Stimulated activated naive CD8-positive, alpha-beta T cell treated with anti-CD3 and anti-CD28 coated beads, Interleukin-15, amount 100 ng/mL, for 72 hours (primary cell): ENCODE measurements around the gene LTBP2.
A peak's percentile ranks its signal among the peaks of the same experiment; 100 is the strongest.

Source experiments
- ATAC-seq: fragments of 150-1000 bp; cut with Tn5 transposase; 2 replicates; pipeline ENCODE4 v1.10.0; 2021; ENCODE audit warnings: mild to moderate bottlenecking, moderate library complexity
- DNase-seq, 2 donors: peaks; one replicate each; pipeline ENCODE4 v3.0.0; 2021 to 2022
- H3K27ac Mint-ChIP-seq, 2 donors: one replicate each; pipeline ENCODE4 v1.8.0; 2022; ENCODE audit warnings: mild to moderate bottlenecking in 2 of 2, mixed read lengths in 2 of 2, moderate library complexity in 2 of 2
- H3K27me3 Mint-ChIP-seq: one replicate; pipeline ENCODE4 v1.8.0; 2022; ENCODE audit warnings: mixed read lengths
- H3K4me1 Mint-ChIP-seq: one replicate; pipeline ENCODE4 v1.8.0; 2022; ENCODE audit warnings: mild to moderate bottlenecking, mixed read lengths
- H3K4me3 Mint-ChIP-seq, 2 donors: one replicate each; pipeline ENCODE4 v1.8.0; 2022; ENCODE audit warnings: mild to moderate bottlenecking in 2 of 2, mixed read lengths in 2 of 2, moderate library complexity in 1 of 2
- H3K9me3 Mint-ChIP-seq, 2 donors: one replicate each; pipeline ENCODE4 v1.8.0; 2022; ENCODE audit warnings: mixed read lengths in 2 of 2

Gene LTBP2

GRCh38 chr14:74511966-74512830, 99.8 kb downstream of the LTBP2 start:
- no peaks in the 10 kb centered on the region for H3K9me3 Mint-ChIP-seq
- H3K4me1 Mint-ChIP-seq, result peaks cover 8% of the 10 kb centered on the region
- ATAC-seq (no peak), DNase-seq (no peak)
- H3K27ac Mint-ChIP-seq, result no peak overlapping the region
- H3K27me3 Mint-ChIP-seq, result peaks cover 72% of the 10 kb centered on the region
- H3K4me3 Mint-ChIP-seq, result no peak overlapping the region

GRCh38 chr14:74510959-74511409, 101.1 kb downstream of the LTBP2 start:
- DNase-seq (no peak), ATAC-seq (no peak)
- H3K4me3 Mint-ChIP-seq, result no peak overlapping the region
- H3K27me3 Mint-ChIP-seq, result peaks cover 63% of the 10 kb centered on the region
- H3K4me1 Mint-ChIP-seq, result peaks cover 15% of the 10 kb centered on the region
- H3K9me3 Mint-ChIP-seq, result no peaks in the 10 kb centered on the region
- H3K27ac Mint-ChIP-seq, result peak overlapping the region in 1 of 2 donors; percentile 54

GRCh38 chr14:74510223-74510931, 101.7 kb downstream of the LTBP2 start:
- ATAC-seq, result no peak
- Mint-ChIP-seq H3K9me3 (no peaks in the 10 kb centered on the region), H3K4me3 (no peak overlapping the region), H3K4me1 (peaks cover 17% of the 10 kb centered on the region), H3K27ac (no peak overlapping the region), H3K27me3 (peaks cover 57% of the 10 kb centered on the region)
- no peak for DNase-seq

GRCh38 chr14:74509587-74510222, 102.3 kb downstream of the LTBP2 start:
- ATAC-seq (no peak), DNase-seq (no peak)
- Mint-ChIP-seq H3K27ac (no peak overlapping the region), H3K4me1 (peaks cover 15% of the 10 kb centered on the region), H3K9me3 (no peaks in the 10 kb centered on the region), H3K4me3 (no peak overlapping the region), H3K27me3 (peaks cover 52% of the 10 kb centered on the region)

- Mint-ChIP-seq H3K4me1 (peaks cover 9% of the 10 kb centered on the region), H3K9me3 (no peaks in the 10 kb centered on the region), H3K27ac (no peak overlapping the region), H3K27me3 (peaks cover 44% of the 10 kb centered on the region), H3K4me3 (no peak overlapping the region)
- DNase-seq (no peak), ATAC-seq (no peak)
These were observed 103.1 kb downstream of the LTBP2 start for GRCh38 chr14:74508844-74509428.

- no peak overlapping the region for H3K4me3 Mint-ChIP-seq
- DNase-seq, result no peak
- ATAC-seq, result peak; percentile 16
- no peaks in the 10 kb centered on the region for H3K9me3 Mint-ChIP-seq
- H3K27ac Mint-ChIP-seq, result no peak overlapping the region
- H3K4me1 Mint-ChIP-seq, result peaks cover 9% of the 10 kb centered on the region
- peaks cover 40% of the 10 kb centered on the region for H3K27me3 Mint-ChIP-seq
These were observed 103.7 kb downstream of the LTBP2 start for GRCh38 chr14:74508292-74508731.

GRCh38 chr14:74507840-74508239, 104.2 kb downstream of the LTBP2 start:
- no peak overlapping the region for H3K4me3 Mint-ChIP-seq
- no peak for ATAC-seq
- H3K4me1 Mint-ChIP-seq, result peaks cover 9% of the 10 kb centered on the region
- no peak for DNase-seq
- no peaks in the 10 kb centered on the region for H3K9me3 Mint-ChIP-seq
- H3K27me3 Mint-ChIP-seq, result peaks cover 38% of the 10 kb centered on the region
- H3K27ac Mint-ChIP-seq, result no peak overlapping the region

GRCh38 chr14:74507085-74507484, 105.0 kb downstream of the LTBP2 start:
- DNase-seq (no peak), ATAC-seq (no peak)
- peak overlapping the region in 1 of 2 donors; percentile 72 for H3K27ac Mint-ChIP-seq

GRCh38 chr14:74506411-74506851, 105.6 kb downstream of the LTBP2 start:
- H3K9me3 Mint-ChIP-seq, result no peaks in the 10 kb centered on the region
- peaks cover 24% of the 10 kb centered on the region for H3K27me3 Mint-ChIP-seq
- H3K4me1 Mint-ChIP-seq, result peaks cover 20% of the 10 kb centered on the region
- ATAC-seq (no peak), DNase-seq (no peak)
- no peak overlapping the region for H3K27ac Mint-ChIP-seq
- no peak overlapping the region for H3K4me3 Mint-ChIP-seq

More at GRCh38 chr14:74507085-74507484, 105.0 kb downstream of the LTBP2 start:
- Mint-ChIP-seq H3K27me3 (peaks cover 30% of the 10 kb centered on the region), H3K4me3 (no peak overlapping the region), H3K4me1 (peaks cover 14% of the 10 kb centered on the region), H3K9me3 (no peaks in the 10 kb centered on the region)

GRCh38 chr14:74505831-74506230, 106.2 kb downstream of the LTBP2 start:
- peaks cover 18% of the 10 kb centered on the region for H3K27me3 Mint-ChIP-seq
- DNase-seq (no peak), ATAC-seq (no peak)
- H3K4me3 Mint-ChIP-seq, result no peak overlapping the region
- H3K27ac Mint-ChIP-seq, result no peak overlapping the region
- H3K9me3 Mint-ChIP-seq, result no peaks in the 10 kb centered on the region
- peaks cover 23% of the 10 kb centered on the region for H3K4me1 Mint-ChIP-seq

GRCh38 chr14:74504874-74505720, 106.9 kb downstream of the LTBP2 start:
- Mint-ChIP-seq H3K4me1 (peaks cover 23% of the 10 kb centered on the region), H3K4me3 (no peak overlapping the region), H3K9me3 (no peaks in the 10 kb centered on the region), H3K27me3 (peaks cover 13% of the 10 kb centered on the region), H3K27ac (no peak overlapping the region)
- ATAC-seq (no peak), DNase-seq (no peak)

GRCh38 chr14:74504412-74504811, 107.6 kb downstream of the LTBP2 start:
- no peak overlapping the region for H3K4me3 Mint-ChIP-seq
- H3K4me1 Mint-ChIP-seq, result peaks cover 23% of the 10 kb centered on the region
- no peak overlapping the region for H3K27ac Mint-ChIP-seq
- no peak for ATAC-seq
- no peak for DNase-seq
- peaks cover 13% of the 10 kb centered on the region for H3K27me3 Mint-ChIP-seq
- no peaks in the 10 kb centered on the region for H3K9me3 Mint-ChIP-seq

- Mint-ChIP-seq H3K4me1 (peaks cover 23% of the 10 kb centered on the region), H3K4me3 (no peak overlapping the region), H3K27me3 (peaks cover 13% of the 10 kb centered on the region), H3K9me3 (no peaks in the 10 kb centered on the region), H3K27ac (no peak overlapping the region)
- DNase-seq (no peak), ATAC-seq (no peak)
These were observed 108.1 kb downstream of the LTBP2 start for GRCh38 chr14:74503938-74504335.

GRCh38 chr14:74503291-74503937, 108.6 kb downstream of the LTBP2 start:
- peaks cover 13% of the 10 kb centered on the region for H3K27me3 Mint-ChIP-seq
- H3K9me3 Mint-ChIP-seq, result no peaks in the 10 kb centered on the region
- ATAC-seq (no peak), DNase-seq (no peak)
- H3K4me1 Mint-ChIP-seq, result peaks cover 23% of the 10 kb centered on the region
- H3K27ac Mint-ChIP-seq, result no peak overlapping the region
- no peak overlapping the region for H3K4me3 Mint-ChIP-seq
